Right ventricle myocardium inferior (tissue), 1 donor: ENCODE measurements around the gene SSX4B. TPM values are rescaled to one million over a fixed set of nuclear protein-coding genes. Genes with fewer than 3 reads are reported as not detected.
"Not testable (repeated sequence)": the region's sequence is repeated elsewhere in the genome, so short reads cannot be mapped to it uniquely, and the experiment has no call there.

Experiments used
- ATAC-seq: fragments of 200-7000 bp; cut with Tn5 transposase; one replicate; pipeline ENCODE4 v1.9.1; 2020; ENCODE audit warnings: mild to moderate bottlenecking, moderate library complexity
- DNase-seq: peaks from one replicate; pipeline ENCODE4 v3.0.0; 2021; ENCODE audit errors: missing footprints
- intact Hi-C: fragments of 100-400 bp; cut with DNase I; formaldehyde crosslinking; loops from one replicate; pipeline ENCODE4 v1.11.0; 2022
- long read RNA-seq: library from polyadenylated mRNA; unstranded; transcript quantifications from one replicate; pipeline ENCODE4 v2.0.0, GENCODE V29; 2021
- total RNA-seq: library from RNA; stranded (reverse); fragmentation: NEBNext Ultra II Directional; extraction: Animal tissue kit (Norgen Biotek cat#: 25700); gene quantifications from one replicate; pipeline ENCODE4 v1.2.1, GENCODE V29; 2021
- donor health status: DM: no; HTN: yes; CAD: no; lungs with severe emphysema.

Gene SSX4B, protein sequence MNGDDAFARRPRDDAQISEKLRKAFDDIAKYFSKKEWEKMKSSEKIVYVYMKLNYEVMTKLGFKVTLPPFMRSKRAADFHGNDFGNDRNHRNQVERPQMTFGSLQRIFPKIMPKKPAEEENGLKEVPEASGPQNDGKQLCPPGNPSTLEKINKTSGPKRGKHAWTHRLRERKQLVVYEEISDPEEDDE
- not detected for total RNA-seq
- long read RNA-seq = 0 reads

DNA sequence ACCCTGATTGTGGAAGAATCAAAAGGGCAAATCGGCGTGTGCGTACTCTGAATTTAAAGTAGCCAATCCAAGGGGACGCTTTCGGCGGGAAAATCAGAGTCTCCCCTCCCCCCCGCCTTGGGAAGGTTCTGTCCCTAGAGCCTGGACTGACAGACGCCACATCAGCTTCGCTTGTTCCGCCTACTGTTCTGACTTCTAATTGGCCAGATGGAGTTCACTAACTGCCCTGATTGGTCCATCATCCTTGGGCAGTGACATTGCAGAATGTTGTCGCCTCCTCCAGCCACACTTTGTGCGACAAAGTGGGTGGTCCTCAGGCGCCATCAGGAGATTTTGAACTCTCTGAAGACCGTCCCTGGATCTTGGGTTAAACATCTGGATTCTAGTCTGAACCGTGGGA is at the start of gene SSX4B:
SSX4B (minus strand) TSS at position 101 of the 400 bp plus-strand sequence. CDS start 588 bp downstream, outside the sequence.
- intact Hi-C loops, ATAC-seq, DNase-seq: not testable (repeated sequence)

DNA sequence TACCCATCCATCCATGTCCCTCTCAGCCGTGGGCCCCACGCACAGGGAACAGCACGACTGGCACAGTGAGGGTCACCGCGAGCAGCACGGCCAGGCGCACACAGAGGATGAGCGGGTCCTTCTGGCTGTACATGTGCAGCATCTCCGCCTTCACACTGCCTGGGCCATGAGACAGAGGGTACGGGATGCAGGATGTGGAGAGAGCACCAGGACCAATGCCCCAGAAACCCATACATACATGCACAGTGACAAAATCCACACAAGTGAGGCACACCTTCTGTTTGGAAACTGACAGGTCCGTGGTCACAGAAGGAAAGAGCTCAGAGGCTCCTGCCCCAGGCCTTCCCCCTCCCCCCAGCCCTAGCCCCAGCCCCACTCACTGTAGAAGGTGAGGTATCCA is 48.8 kb upstream of the SSX4B start:
- intact Hi-C loops = no loop called here
- no peak for ATAC-seq

DNA sequence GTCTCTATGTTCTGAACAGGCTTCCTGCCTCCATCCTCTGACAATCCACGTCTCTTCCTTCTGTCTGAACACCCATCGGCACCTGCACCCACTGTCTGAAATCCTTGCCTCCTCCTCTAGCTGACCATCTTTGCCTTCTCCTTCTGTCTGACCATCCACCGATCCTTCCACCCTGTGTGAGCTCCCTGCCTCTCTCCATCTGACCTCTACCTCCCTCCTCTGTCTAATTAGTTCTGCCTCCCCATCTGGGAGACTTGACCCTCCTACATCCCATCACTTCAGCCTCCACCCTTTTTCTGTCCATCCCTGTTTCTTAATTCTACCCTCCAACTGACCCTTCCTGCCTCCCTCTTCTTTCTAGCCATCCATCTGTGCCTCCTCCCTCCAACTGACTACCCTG is 48.3 kb upstream of the SSX4B start:
- DNase-seq = no peak
- ATAC-seq = no peak
- intact Hi-C loops = no loop called here

More for the DNA sequence above, 48.8 kb upstream of the SSX4B start:
- no peak for DNase-seq

DNA sequence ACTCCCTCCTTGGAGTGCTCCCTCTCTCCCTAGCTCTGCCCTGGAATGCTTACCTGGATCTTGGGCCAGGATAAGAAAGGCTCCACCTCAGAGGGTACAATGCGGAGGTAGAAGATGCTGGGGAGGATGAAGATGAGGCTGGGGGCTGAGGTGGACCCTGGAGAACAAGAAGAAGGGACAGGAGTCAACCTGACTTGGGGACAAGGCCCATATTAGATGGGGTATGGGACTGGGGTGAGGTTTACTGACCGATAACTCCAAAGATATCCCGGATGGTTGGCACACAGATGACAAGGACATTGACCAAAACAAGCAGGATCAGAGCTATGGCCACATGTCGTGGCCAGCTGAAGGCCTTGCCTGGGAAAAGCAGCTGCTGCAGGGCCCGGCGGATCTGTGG is 47.7 kb upstream of the SSX4B start:
- DNase-seq (no peak), ATAC-seq (no peak)
- intact Hi-C loops = no loop called here

DNA sequence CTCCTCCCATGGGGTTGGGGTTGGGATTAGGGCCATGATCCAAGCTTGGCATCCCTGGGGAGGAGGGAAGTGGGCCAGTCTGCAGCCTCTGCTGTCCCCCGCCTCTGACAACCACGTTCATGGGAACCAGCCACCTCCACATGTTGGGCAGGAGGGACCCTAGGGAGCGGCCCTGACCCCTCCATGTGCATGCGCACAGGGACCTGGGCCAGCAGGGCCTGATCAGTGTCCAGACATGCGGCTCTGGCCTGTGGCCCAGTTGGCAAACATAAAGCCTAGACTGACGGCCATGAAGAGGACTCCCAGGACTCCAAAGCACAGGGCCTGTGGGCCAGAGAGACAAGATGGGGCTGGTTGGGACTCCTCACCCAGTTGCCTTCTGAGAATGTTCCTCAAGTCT is 47.0 kb upstream of the SSX4B start:
- DNase-seq (peak; percentile 65), ATAC-seq (peak; percentile 75)
- intact Hi-C loops = no loop called here

DNA sequence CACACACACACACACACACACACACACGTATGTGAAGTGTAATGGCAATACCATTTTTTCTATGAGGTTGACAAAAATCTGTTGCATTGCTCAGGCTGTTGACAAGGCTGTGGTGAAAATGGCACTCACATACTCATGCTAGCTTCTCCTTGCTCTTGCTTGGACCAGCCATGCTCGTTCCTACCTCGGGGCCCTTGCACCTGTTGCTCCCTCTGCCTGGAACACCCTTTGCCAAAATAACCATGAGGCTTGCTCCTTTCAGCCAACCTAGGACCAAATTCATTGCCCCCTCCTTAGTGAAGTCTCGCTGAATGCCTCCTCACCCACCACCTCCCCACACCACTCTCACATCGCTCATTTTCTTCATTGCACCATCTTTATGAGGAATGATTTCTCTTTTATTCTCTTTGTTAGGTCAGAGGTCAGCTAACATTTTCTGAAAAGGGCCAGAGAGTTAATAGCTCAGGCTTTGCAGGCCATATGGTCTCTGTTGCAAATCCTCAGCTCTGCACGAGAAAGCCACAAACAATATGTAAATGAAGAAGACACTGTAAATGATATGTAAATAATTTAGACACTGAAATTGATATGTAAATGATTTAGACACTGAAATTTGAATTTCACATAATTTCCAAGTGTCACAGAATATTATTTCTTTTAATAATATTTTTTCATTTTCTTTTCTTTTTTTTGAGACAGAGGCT is 45.0 kb upstream of the SSX4B start:
- no peak for DNase-seq
- intact Hi-C loops = no loop called here
- no peak for ATAC-seq

DNA sequence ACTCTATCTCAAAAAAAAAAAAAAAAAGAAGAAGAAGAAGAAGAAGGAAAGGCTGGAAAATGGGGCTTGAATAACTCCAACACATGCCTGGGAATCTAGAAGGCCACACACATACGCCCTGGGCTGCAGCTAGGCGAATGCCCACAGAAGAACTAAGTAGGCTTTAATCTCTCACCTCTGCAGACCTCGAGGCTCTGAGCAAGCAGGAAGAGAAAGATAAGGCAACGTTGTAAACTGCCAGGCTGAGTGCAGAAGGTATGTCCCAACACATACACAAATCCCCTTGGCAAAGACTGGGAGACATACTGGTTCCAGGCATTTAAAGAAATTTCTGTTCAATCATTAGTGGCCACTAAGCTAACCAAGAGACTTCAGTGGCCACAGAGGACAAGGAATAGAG is 39.9 kb upstream of the SSX4B start:
- no peak for ATAC-seq
- intact Hi-C loops = no loop called here
- DNase-seq = no peak

DNA sequence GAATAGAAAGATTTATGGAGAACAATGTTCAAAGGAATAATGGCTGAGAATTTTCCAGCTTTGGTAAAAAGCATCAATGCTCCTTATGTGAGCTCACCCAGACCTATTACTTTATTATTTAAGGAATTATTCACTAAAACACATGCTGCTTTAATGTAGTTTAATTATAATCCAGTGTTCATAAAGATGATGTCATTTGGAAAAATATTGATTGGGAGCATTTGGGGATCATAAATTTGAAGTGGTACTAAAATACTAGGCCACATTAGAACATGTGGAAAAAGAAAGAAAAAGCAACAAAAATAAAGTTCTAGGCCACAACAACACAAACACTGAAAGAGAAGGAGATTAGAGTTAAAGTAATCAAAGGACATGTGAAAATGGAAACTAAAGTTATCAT is 38.3 kb upstream of the SSX4B start:
- intact Hi-C loops = no loop called here
- no peak for DNase-seq
- no peak for ATAC-seq

DNA sequence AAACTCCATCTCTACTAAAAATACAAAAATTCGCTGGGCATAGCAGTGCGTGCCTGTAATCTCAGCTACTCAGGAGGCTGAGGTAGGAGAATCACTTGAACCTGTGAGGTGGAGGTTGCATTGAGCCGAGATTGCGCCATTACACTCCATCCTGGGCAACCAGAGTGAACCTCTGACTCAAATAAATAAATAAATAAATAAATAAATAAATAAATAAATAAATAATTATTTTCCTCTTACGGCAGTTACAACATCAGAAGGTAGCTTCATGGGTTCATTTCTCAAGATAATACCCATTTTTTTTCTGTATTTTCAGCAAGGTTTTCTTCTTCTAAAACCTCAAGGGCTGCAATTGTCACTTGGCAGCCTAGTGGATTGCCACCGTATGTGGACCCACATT is 35.4 kb upstream of the SSX4B start:
- ATAC-seq, intact Hi-C loops: not testable (repeated sequence)

DNA sequence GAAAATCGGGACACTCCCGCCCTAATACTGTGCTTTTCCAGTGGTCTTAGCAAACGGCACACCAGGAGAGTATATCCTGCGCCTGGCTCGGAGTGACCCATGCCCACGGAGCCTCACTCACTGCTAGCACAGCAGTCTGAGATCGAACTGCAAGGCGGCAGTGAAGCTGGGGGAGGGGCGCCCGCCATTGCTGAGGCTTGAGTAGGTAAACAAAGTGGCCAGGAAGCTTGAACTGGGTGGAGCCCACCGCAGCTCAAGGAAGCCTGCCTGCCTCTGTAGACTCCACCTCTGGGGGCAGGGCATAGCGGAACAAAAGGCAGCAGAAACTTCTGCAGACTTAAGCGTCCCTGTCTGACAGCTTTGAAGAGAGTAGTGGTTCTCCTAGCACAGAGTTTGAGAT is 22.0 kb upstream of the SSX4B start:
- ATAC-seq, intact Hi-C loops, DNase-seq: not testable (repeated sequence)

More for the DNA sequence above, 35.4 kb upstream of the SSX4B start:
- not testable (repeated sequence) for DNase-seq

DNA sequence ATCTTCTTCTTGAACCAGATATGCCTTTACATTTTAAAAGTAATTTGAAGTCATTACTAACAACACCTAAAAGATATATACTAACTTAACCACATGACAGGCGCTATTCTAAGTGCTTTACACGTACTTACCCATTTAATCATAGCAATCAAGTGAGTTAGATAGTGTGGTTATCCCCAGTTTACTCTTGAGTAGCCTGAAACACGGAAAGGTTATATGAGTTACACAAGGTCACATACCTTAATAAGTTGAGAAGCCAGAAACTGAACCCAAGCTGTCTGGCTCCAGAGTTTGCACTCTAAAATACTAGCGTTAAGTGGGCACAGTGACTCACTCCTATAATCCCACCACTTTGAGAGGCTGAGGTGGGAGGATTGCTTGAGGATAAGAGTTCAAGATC is 18.4 kb upstream of the SSX4B start:
- intact Hi-C loops, ATAC-seq: not testable (repeated sequence)

DNA sequence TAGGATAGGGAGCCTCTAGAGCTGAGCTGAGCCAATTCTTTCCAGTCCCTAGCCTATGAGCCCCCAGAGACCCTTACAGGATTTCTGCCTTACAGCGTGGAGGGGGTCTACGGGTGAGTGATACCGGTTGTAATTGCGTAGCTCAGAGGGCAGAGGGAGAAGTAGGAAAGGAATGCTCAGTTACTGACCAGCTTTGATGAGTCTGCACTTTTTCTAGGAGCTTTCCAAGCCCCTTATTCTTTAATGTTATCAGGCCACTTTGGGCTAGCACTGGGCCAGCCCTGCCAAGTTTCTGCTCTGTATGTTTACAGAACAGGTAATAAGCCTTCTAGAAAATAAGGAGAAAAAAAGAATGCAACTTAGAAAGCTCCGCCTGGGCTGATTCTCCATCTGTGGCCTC is 17.8 kb upstream of the SSX4B start:
- DNase-seq, intact Hi-C loops, ATAC-seq: not testable (repeated sequence)

More for the DNA sequence above, 18.4 kb upstream of the SSX4B start:
- not testable (repeated sequence) for DNase-seq

DNA sequence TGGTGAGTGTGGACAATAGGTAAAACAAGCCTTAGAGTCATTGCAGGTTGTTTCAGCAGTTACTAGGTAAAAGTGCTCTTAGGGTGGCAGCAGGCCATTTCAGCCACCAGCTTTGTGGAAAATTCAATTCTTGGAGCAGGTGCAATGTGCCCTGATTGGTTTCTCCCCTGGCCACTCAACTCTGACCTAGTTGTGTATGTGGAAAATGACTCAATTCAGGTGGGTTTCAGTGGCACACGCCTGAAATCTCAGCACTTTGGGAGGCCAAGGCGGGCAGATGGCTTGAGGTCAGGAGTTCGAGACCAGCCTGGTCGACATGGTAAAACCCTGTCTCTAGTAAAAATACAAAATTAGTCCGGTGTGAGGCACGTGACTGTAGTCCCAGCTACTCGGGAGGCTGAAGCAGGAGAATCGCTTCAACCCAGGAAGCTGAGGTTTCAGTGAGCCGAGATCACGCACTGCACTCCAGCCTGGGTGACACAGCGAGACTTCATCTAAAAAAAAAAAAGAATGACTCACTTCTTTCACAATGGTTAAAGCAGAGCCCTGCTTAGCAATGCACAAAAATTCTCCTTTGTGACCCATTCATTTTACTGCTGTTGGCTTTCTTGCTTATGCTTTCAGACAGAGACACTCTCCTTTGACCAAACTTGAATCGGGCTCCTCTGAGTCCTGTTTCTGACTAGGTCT is 15.4 kb upstream of the SSX4B start:
- DNase-seq, ATAC-seq, intact Hi-C loops: not testable (repeated sequence)

DNA sequence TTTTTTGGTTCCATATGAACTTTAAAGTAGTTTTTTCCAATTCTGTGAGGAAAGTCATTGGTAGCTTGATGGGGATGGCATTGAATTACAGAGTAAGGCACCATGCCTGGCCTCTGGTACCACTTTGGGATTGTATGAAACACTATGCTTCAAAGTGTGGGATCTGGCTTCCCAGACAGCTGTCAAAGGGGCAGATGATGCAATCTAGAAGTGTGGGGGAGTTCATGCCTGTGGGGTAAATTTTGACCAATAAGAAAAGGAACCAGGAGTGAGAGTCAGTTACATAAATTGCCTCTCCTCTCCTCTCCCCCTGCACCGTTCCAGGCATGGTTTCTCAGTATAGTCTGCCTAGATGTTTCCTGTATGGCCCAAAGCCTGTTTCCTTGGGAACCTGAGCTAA is 13.9 kb downstream of the SSX4B start:
- intact Hi-C loops, DNase-seq, ATAC-seq: not testable (repeated sequence)

DNA sequence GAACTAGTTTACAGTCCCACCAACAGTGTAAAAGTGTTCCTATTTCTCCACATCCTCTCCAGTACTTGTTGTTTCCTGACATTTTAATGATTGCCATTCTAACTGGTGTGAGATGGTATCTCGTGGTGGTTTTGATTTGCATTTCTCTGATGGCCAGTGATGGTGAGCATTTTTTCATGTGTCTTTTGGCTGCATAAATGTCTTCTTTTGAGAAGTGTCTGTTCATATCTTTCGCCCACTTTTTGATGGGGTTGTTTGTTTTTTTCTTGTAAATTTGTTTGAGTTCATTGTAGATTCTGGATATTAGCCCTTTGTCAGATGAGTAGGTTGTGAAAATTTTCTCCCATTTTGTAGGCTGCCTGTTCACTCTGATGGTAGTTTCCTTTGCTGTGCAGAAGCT is 14.8 kb downstream of the SSX4B start:
- DNase-seq, ATAC-seq, intact Hi-C loops: not testable (repeated sequence)

DNA sequence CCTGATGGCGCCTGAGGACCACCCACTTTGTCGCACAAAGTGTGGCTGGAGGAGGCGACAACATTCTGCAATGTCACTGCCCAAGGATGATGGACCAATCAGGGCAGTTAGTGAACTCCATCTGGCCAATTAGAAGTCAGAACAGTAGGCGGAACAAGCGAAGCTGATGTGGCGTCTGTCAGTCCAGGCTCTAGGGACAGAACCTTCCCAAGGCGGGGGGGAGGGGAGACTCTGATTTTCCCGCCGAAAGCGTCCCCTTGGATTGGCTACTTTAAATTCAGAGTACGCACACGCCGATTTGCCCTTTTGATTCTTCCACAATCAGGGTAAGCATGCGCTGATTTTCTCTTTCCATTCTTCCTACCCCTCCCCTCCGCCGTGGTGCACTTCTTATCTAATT is 28.5 kb downstream of the SSX4B start, which contains the start of gene SSX4:
SSX4 (plus strand) TSS at position 301 of the 400 bp plus-strand sequence. CDS start 515 bp downstream, outside the sequence.
- DNase-seq, intact Hi-C loops, ATAC-seq: not testable (repeated sequence)

DNA sequence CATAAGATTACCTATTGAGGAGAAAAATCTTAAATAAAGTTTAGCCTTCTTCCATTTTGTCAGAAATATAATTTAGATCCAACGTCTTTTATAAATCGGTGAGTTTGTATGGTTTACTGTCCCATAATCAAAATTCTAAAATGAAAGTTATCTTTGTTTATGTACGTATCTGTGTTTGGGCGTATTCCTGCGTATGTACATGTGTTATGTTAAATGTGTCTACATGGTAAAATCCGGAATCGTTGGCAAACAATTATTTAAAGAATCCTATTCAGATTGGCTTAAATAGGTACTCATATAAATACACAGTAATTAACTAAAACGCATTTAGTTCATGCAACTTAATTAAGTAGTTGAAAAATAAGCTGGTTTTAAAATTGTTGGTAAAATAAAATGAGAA is 41.4 kb downstream of the SSX4B start:
- intact Hi-C loops, DNase-seq, ATAC-seq: not testable (repeated sequence)

DNA sequence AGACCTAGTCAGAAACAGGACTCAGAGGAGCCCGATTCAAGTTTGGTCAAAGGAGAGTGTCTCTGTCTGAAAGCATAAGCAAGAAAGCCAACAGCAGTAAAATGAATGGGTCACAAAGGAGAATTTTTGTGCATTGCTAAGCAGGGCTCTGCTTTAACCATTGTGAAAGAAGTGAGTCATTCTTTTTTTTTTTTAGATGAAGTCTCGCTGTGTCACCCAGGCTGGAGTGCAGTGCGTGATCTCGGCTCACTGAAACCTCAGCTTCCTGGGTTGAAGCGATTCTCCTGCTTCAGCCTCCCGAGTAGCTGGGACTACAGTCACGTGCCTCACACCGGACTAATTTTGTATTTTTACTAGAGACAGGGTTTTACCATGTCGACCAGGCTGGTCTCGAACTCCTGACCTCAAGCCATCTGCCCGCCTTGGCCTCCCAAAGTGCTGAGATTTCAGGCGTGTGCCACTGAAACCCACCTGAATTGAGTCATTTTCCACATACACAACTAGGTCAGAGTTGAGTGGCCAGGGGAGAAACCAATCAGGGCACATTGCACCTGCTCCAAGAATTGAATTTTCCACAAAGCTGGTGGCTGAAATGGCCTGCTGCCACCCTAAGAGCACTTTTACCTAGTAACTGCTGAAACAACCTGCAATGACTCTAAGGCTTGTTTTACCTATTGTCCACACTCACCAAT is 43.9 kb downstream of the SSX4B start:
- DNase-seq, ATAC-seq, intact Hi-C loops: not testable (repeated sequence)

DNA sequence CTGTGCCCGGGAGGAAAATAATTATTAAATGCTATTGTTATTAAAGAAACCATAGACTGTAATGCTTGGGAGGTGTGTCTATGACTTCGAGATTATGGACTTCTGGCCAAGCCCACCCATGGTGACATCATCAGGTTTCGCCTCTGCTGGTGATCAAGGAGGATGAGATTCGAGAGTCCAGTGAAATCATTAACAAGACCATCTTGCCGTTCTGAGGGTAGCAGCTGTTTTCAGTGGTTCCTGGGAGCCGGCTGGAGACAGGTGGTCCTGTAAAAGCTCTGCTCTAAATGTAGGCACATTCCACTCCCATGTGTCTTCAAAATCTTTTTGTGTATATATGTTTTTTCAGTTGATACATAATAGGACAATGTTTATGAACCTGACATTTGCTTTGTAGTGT is 52.5 kb downstream of the SSX4B start:
- intact Hi-C loops, ATAC-seq, DNase-seq: not testable (repeated sequence)
